GM23248 (cell line): ENCODE data around the gene LIN54.
"Not testable (repeated sequence)": the region's sequence is repeated elsewhere in the genome, so short reads cannot be mapped to it uniquely, and the experiment has no call there.

Experiments used
- EZH2 ChIP-seq: fragments of 200-600 bp; sonication (generic); IDR thresholded peaks from 2 replicates; pipeline ENCODE4 v1.6.1; 2018; ENCODE audit warnings: antibody characterized with exemption, mild to moderate bottlenecking; ENCODE audit not compliant: insufficient read depth, poor library complexity, severe bottlenecking
- EZH2phosphoT487 ChIP-seq: fragments of 200-600 bp; sonication (generic); IDR thresholded peaks from 2 replicates; pipeline ENCODE4 v1.6.1; 2018; ENCODE audit warnings: antibody characterized with exemption, moderate library complexity, mild to moderate bottlenecking, low read depth; ENCODE audit not compliant: insufficient read depth

DNA sequence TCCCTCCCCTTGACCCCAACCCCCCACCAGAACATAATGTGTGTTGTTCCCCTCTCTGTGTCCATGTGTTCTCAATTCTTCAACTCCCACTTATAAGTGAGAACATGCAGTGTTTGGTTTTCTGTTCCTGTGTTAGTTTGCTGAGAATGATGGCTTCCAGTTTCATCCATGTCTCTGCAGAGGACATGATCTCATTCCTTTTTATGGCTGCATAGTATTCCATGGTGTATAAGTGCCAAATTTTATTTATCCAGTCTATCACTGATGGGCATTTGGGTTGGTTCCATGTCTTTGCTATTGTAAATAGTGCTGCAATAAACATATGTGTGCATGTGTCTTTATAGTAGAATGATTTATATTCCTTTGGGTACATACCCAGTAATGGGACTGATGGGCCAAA, 23.1 kb downstream of the LIN54 start:
- not testable (repeated sequence) for TF ChIP-seq EZH2, EZH2phosphoT487
